Measurements from ENCODE around the gene MELK. TPM values are rescaled to one million over a fixed set of nuclear protein-coding genes. Genes with fewer than 3 reads are reported as not detected.

MELK gene
- total and polyA plus RNA-seq, 2 of the 4 experiments (the other 2 are of a cell fraction) = 20.8 to 27.4 TPM

- Histone ChIP-seq H3K9me3 (ENCODE audit: control insufficient read depth, insufficient read depth, low read length) (no peaks in the 10 kb centered on the region), H4K91ac (ENCODE audit: insufficient read depth, low read depth, low read length) (no peak overlapping the region), H4K8ac (ENCODE audit: low read depth in 2 of 2, low read length in 2 of 2) (no peak overlapping the region), H3K4me2 (ENCODE audit: low read depth, low read length) (no peak overlapping the region), H2BK120ac (ENCODE audit: low read depth, low read length) (no peak overlapping the region), H3K23ac (ENCODE audit: low read depth, low read length) (no peak overlapping the region), H3K56ac (ENCODE audit: extremely low read depth, insufficient read depth, low read length) (no peak overlapping the region), H2BK5ac (ENCODE audit: low read depth, low read length, poor library complexity, severe bottlenecking) (no peak overlapping the region), H3K9me1 (ENCODE audit: insufficient read depth, low read length) (no peaks in the 10 kb centered on the region), H3K4ac (ENCODE audit: low read depth, low read length) (no peak overlapping the region), H2AK9ac (replicated peaks; ENCODE audit: low read depth, low read length, poor library complexity) (no peak overlapping the region), H3K4me1 (ENCODE audit: control insufficient read depth, insufficient read depth, low read length) (no peaks in the 10 kb centered on the region), H4K5ac (ENCODE audit: low read depth, low read length) (no peak overlapping the region), H2AK5ac (ENCODE audit: low read depth, low read length) (no peak overlapping the region), H3K18ac (ENCODE audit: low read depth, low read length) (no peak overlapping the region), H3K27ac (ENCODE audit: insufficient read depth, low read length) (no peak overlapping the region), H2AFZ (replicated peaks; ENCODE audit: low read length, poor library complexity) (no peak overlapping the region), H3K4me3 (ENCODE audit: insufficient read depth, low read depth, low read length) (no peak overlapping the region), H2BK15ac (ENCODE audit: low read depth, low read length) (no peak overlapping the region), H3K27me3 (ENCODE audit: control insufficient read depth, insufficient read depth, low read length) (peaks cover under 1% of the 10 kb centered on the region; the same call in 1 of the 2 replicates), H4K20me1 (ENCODE audit: insufficient read depth, low read length) (no peaks in the 10 kb centered on the region), H3K9ac (ENCODE audit: low read depth, low read length) (no peak overlapping the region), H3K79me1 (ENCODE audit: low read depth in 1 of 2, low read length in 2 of 2) (no peaks in the 10 kb centered on the region), H2BK20ac (ENCODE audit: low read depth, low read length) (no peak overlapping the region), H3K14ac (replicated peaks; ENCODE audit: low read depth, low read length) (no peak overlapping the region), H3K36me3 (ENCODE audit: control insufficient read depth, insufficient read depth, low read length) (no peaks in the 10 kb centered on the region)
- ChIA-PET CTCF (no interaction called here), POLR2A (ENCODE audit: unreplicated experiment) (interaction anchor here (1.0 kb wide), 1 partner anchor 55 kb away, joined by 3 read pairs; no protein-coding TSS in a partner anchor)
- in situ Hi-C loops (cut with MboI; ENCODE audit: low sequenced_read_pairs) = no loop called here
- dilution Hi-C loops (cut with HindIII; ENCODE audit: low sequenced_read_pairs, unreplicated experiment) = no loop called here
- TF ChIP-seq NFE2L2 (IDR thresholded peaks at IDR 0.05; ENCODE audit: low read depth, low read length) (no peak), RFX5 (IDR thresholded peaks at IDR 0.05; ENCODE audit: low read depth, low read length) (no peak), MAZ (IDR thresholded peaks at IDR 0.05; ENCODE audit: borderline replicate concordance, low read depth, low read length) (no peak), RAD21 (IDR thresholded peaks at IDR 0.05; ENCODE audit: low read length) (no peak), CHD1 (IDR thresholded peaks at IDR 0.05; ENCODE audit: low read depth, low read length) (no peak), CTCF (conservative IDR thresholded peaks at IDR 0.05; ENCODE audit: low read depth, low read length) (no peak), MXI1 (IDR thresholded peaks at IDR 0.05; ENCODE audit: borderline replicate concordance, low read depth, low read length) (no peak), POLR2A (IDR thresholded peaks at IDR 0.05; ENCODE audit: low read depth, low read length) (no peak), SMC3 (IDR thresholded peaks at IDR 0.05; ENCODE audit: low read depth, low read length) (no peak), ELK1 (IDR thresholded peaks at IDR 0.05; ENCODE audit: borderline replicate concordance, low read depth, low read length) (no peak), MAFK (IDR thresholded peaks at IDR 0.05; ENCODE audit: low read depth, low read length) (no peak), BHLHE40 (IDR thresholded peaks at IDR 0.05; ENCODE audit: low read depth, low read length) (no peak), USF2 (IDR thresholded peaks at IDR 0.05; ENCODE audit: low read depth, low read length) (no peak), RCOR1 (IDR thresholded peaks at IDR 0.05; ENCODE audit: insufficient replicate concordance, low read length) (no peak), FOS (IDR thresholded peaks at IDR 0.05; ENCODE audit: low read depth, low read length) (no peak), CEBPB (IDR thresholded peaks at IDR 0.05; ENCODE audit: low read depth, low read length) (no peak)
- BruUV-seq (replicated peaks) = no TSS peak
- DNase-seq (no peak), ATAC-seq (ENCODE audit: low read depth) (no peak)
- WGBS, 2 experiments (ENCODE audit: extremely low coverage in 2 of 2, insufficient read length in 1 of 2) = 43% methylated on average over 1 of the region's 7 CpGs; no CpG with 5 or more reads in 1 of the 2 experiments
- intact Hi-C loops (cut with micrococcal nuclease) = no loop called here
Observed at GRCh38 chr9:36542355-36542754, 30.3 kb upstream of the MELK start.
